SJCRH30 (cell line): ENCODE measurements around the gene SLC6A18. TPM values are rescaled to one million over a fixed set of nuclear protein-coding genes. Genes with fewer than 3 reads are reported as not detected.

Source experiments
- DNase-seq, 2 experiments: peaks; one replicate each; pipeline ENCODE4 v3.0.0-alpha.2; 2015 to 2020
- H3K27ac ChIP-seq: fragments of 250-450 bp; sonication (Bioruptor Pico); 2 replicates; pipeline ENCODE4 v1.5.1; 2020; ENCODE audit warnings: mild to moderate bottlenecking, moderate library complexity
- H3K27me3 ChIP-seq: fragments of 250-450 bp; sonication (Bioruptor Pico); 2 replicates; pipeline ENCODE4 v1.5.1; 2020; ENCODE audit warnings: mild to moderate bottlenecking, moderate library complexity
- H3K36me3 ChIP-seq: fragments of 250-450 bp; sonication (Bioruptor Pico); 2 replicates; pipeline ENCODE4 v1.5.1; 2020; ENCODE audit warnings: mild to moderate bottlenecking, moderate library complexity
- H3K4me1 ChIP-seq: fragments of 250-450 bp; sonication (Bioruptor Pico); 2 replicates; pipeline ENCODE4 v1.5.1; 2020; ENCODE audit warnings: mild to moderate bottlenecking, moderate library complexity
- H3K4me3 ChIP-seq: fragments of 250-450 bp; sonication (Bioruptor Pico); 2 replicates; pipeline ENCODE4 v1.5.1; 2020; ENCODE audit warnings: mild to moderate bottlenecking, moderate library complexity
- H3K9me3 ChIP-seq: fragments of 250-450 bp; sonication (Bioruptor Pico); replicated peaks from 2 replicates; pipeline ENCODE4 v1.5.1; 2020; ENCODE audit warnings: mild to moderate bottlenecking, moderate library complexity
- total RNA-seq: library from RNA; depleted of rRNA; stranded (reverse); fragments of >200 nt; shearing (Covaris generic); gene quantifications from 2 replicates; pipeline ENCODE4 v1.2.3, GENCODE V29; 2014

The SLC6A18 gene
- total RNA-seq, 1 experiment from 2014 or later = not detected

DNA sequence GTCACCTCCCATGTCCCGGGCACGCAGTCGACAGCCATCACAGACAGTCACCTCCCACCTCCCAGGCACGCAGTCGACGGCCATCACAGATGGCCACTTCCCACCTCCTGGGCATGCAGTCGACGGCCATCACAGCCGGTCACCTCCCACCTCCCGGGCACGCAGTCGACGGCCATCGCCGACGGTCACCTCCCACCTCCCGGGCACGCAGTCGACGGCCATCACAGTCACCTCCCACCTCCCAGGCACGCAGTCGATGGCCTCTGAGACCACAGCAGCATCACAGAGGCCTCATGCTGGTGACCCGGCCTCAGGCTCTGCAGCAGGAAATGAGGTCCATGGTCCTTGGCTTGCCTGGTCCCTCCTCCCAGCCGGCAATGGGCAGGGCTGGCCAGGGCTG is 29.3 kb upstream of the SLC6A18 start:
- H3K4me3 ChIP-seq = no peak overlapping the region
- no peaks in the 10 kb centered on the region for H3K27me3 ChIP-seq
- H3K36me3 ChIP-seq = no peaks in the 10 kb centered on the region
- no peak for DNase-seq
- H3K27ac ChIP-seq = no peak overlapping the region
- no peaks in the 10 kb centered on the region for H3K9me3 ChIP-seq
- H3K4me1 ChIP-seq = no peaks in the 10 kb centered on the region

DNA sequence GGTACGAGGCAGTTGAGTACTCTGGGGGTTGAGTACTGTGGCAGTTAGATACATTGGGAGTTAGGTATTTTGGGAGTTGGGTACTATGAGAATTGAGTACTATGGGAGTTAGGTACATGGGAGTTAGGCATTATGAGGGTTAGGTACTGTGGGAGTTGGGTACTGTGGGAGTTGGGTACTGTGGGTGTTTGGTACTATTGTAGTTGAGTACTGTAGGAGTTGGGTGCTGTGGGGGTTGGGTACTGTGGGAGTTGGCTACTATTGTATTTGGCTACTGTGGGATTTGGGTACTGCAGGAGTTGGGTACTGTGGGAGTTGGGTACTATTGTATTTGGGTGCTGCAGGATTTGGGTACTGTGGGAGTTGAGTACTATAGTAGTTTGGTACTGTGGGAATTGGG is 28.6 kb upstream of the SLC6A18 start:
- no peaks in the 10 kb centered on the region for H3K36me3 ChIP-seq
- H3K27ac ChIP-seq = no peak overlapping the region
- H3K4me1 ChIP-seq = no peaks in the 10 kb centered on the region
- no peak for DNase-seq
- no peaks in the 10 kb centered on the region for H3K9me3 ChIP-seq
- no peak overlapping the region for H3K4me3 ChIP-seq
- H3K27me3 ChIP-seq = no peaks in the 10 kb centered on the region

DNA sequence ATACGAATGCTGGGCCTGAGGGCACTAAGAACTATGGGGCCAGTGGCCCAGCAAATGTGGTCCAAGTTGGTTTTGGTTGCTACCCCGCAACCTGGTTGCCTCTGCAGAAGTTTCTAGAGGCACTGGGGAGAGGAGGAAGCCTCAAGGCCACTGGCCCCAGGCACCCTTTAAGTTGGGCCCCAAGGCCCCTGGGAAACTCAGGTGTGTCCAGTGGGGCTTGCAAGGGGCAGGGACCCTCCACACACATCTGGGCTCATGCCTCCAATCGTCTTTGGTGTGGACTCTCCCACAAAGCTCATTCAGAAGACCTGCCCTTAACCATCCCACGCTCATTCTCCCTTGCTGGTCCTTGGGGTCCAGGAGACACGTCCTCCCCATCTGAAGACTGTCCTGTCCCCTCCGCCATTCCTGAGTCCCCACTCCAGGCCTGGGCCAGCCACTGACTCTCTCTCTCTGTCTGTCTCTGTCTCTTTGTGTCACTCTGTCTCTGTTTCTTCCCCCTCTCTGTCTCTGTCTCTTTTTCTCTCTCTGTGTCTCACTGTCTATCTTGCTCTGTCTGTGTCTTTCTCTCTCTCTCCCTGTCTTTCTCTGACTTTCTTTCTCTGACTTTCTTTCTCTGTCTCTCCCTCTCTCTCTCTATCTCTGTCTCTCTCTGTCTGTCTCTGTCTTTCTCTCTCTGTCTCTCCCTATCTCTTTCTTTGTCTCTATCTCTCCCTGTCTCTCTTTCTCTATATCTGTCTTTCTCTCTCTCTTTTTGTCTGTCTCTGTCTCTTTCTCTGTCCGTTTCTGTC is 27.1 kb upstream of the SLC6A18 start:
- Histone ChIP-seq H3K4me1 (no peaks in the 10 kb centered on the region), H3K36me3 (no peaks in the 10 kb centered on the region), H3K9me3 (no peaks in the 10 kb centered on the region), H3K27me3 (no peaks in the 10 kb centered on the region), H3K4me3 (no peak overlapping the region), H3K27ac (no peak overlapping the region)
- no peak for DNase-seq

DNA sequence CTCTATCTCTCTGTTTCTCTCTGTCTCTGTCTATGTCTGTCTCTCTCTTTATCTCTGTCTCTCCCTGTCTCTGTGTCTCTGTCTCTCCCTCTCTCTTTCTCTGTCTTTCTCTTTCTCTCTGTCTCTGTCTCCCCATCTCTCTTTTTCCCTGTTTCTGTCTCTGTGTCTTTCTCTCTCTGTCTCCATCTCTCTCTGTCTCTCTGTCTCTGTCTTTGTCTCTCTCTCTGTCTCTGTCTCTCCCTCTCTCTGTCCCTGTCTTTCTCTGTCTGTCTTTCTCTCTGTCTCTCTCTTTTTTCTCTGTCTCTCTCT is 25.9 kb upstream of the SLC6A18 start:
- H3K9me3 ChIP-seq = no peaks in the 10 kb centered on the region
- H3K4me3 ChIP-seq = no peak overlapping the region
- DNase-seq = no peak
- no peak overlapping the region for H3K27ac ChIP-seq
- 0 out of 2 replicates have a peak, but pooled peaks cover 1% of the 10 kb centered on the region for H3K4me1 ChIP-seq
- no peaks in the 10 kb centered on the region for H3K27me3 ChIP-seq
- no peaks in the 10 kb centered on the region for H3K36me3 ChIP-seq

DNA sequence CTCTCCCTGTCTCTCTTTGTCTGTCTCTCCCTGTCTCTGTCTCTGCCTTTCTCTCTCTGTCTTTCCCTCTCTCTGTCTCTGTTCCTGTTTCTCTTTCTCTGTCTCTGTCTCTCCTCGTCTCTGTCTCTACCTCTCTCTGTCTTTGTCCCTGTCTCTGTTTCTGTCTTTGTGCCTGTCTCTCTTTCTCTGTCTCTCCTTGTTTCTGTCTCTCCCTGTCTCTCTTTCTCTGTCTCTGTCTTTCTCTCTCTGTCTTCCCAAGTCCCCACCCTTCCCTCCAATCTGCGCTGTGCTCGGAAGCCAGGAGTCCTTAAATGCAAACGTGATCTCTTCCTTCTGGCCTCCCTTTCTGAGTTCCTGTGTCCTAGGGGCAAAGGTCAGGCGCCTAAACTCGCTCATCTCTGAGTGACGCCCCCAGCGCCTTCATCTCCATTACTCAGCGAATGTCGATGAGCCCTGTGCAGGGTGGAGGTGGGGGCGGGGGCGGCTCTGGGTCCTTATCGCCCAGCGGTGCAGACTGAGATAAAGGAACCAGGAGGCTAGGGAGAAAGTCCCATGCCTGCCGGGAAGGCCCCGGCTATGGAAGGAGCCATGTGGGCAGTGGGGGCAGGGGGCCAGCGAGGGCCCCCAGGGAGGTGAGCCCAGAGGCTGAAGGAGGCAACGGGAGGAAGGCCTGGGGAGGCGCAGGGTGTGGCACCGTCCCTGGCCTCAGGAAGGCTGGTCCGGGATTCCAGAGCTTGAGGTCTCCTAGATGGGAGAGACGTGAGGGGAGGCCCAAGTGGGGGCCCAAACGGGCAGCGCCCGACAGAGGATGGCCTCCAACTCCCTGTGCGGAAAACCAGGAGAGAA is 25.3 kb upstream of the SLC6A18 start:
- Histone ChIP-seq H3K27ac (no peak overlapping the region), H3K4me1 (peaks cover 4% of the 10 kb centered on the region; the same call in 1 of the 2 replicates), H3K4me3 (no peak overlapping the region), H3K27me3 (no peaks in the 10 kb centered on the region), H3K36me3 (no peaks in the 10 kb centered on the region), H3K9me3 (no peaks in the 10 kb centered on the region)
- no peak for DNase-seq

DNA sequence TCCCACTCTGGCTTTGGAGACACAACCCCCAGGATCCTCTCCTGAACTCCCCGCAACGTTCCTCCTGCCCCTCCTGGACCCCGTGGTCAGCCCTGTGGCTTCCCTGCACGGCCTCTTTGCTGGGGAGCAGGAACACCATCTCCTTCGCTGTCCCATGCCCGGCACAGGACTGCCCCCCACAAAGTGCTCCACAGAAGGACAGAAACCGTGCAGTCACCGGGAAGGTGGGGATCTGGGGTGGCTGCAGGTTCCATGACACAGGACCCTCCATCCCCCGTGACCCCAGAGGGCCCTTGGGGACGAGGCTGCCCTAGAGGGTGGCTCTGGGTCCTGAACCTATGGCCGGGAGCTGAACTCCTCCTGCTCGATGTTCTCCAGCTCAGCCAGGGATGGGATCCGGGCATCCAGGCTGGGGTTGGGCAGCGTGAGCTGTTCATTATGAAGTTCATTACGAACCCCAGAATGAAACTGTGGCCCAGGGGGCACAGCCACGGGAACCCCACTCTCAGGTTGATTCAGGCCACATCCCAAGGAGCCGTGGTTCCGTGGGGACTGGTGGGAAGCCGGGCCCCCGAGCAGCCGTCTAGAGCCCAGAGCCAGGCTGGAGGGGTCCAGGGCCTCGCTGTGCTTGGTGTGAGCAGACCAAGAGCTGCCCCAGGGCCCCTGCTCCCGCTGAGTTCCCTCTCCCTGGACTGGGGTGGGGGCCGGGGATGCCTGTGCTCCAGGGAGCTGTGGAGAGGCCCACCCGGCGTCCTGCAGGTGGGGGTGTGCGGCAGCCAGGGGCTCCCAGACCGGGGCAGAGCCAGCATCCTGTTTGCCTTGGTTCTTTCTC is 24.5 kb upstream of the SLC6A18 start:
- no peaks in the 10 kb centered on the region for H3K9me3 ChIP-seq
- H3K27ac ChIP-seq = no peak overlapping the region
- no peaks in the 10 kb centered on the region for H3K36me3 ChIP-seq
- no peak for DNase-seq
- peaks cover 8% of the 10 kb centered on the region; the same call in 1 of the 2 replicates for H3K4me1 ChIP-seq
- H3K27me3 ChIP-seq = no peaks in the 10 kb centered on the region
- H3K4me3 ChIP-seq = no peak overlapping the region

DNA sequence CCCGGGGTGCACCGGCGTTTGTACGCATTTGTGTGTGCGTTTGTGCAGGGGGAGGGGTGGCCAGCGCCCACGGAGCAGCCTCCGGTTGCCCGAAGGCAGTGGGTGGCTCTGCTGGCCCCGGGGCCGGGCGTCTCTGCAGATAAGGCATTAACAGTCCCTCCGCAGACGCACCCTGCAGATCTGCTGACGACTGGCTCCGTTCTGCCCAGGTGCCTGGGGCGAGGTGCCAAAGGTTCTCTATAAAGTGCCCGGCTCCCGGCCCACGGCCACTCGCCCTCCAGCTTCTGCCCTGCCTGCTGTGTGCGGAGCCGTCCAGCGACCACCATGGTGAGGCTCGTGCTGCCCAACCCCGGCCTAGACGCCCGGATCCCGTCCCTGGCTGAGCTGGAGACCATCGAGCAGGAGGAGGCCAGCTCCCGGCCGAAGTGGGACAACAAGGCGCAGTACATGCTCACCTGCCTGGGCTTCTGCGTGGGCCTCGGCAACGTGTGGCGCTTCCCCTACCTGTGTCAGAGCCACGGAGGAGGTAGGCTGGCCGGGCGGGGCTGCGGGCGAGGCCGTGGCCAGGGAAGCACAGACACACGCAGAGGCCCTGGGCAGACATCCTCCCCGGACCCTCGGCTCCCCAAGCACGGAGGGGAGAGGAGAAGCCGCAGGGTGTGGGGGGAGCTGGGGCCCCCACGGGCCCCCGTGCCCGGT is 23.7 kb upstream of the SLC6A18 start, which contains the start of gene SLC6A19:
SLC6A19 (plus strand) TSS at position 269 of the 699 bp plus-strand sequence; CDS start at position 325, 56 bp downstream.
- H3K27me3 ChIP-seq = no peaks in the 10 kb centered on the region
- no peaks in the 10 kb centered on the region for H3K36me3 ChIP-seq
- no peaks in the 10 kb centered on the region for H3K9me3 ChIP-seq
- no peak within 1 kb of the TSS for H3K27ac ChIP-seq
- no peak within 1 kb of the TSS for H3K4me3 ChIP-seq
- H3K4me1 ChIP-seq = peaks cover 9% of the 10 kb centered on the region; the same call in 1 of the 2 replicates
- no peak for DNase-seq

DNA sequence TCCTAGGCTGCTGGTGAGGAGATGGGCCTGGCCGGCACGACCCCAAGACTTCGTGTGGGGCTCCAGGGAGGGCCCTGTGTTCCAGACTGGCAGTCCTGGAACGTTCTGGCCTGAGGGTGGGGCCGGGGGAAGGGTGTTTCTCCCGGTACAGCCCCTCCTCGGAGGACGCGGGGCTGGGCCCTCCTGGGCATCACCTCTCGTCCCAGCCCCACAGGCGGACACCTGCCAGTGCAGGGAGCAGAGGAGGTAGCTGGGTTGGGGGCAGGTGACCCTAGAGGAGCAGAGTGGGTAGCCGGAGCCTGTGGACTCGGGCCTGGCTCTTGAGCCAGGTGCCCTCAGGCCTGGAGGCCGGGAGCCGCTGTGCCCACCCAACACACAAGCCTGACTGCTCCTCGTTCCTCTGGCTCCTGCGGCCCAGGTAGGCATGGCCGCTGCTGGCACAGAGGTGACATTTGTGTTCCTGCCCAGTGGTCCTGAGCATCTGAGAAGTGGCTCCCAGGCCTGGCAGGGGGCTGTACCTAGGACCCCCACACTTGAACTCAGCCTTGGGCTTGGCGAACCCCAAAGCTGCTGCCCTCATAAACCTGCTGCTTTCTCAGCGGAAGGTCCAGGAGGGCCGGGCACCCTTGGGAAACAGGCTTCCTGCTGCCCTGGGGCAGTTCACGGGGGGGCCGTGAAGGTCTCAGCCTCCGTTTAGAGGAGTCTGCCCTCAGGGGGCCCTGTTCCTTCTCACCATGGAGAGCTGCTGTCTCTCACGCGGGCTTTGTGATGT is 23.0 kb upstream of the SLC6A18 start:
- no peaks in the 10 kb centered on the region; the same call in 1 of the 2 replicates for H3K27me3 ChIP-seq
- no peak for DNase-seq
- no peak overlapping the region for H3K27ac ChIP-seq
- no peaks in the 10 kb centered on the region for H3K36me3 ChIP-seq
- no peak overlapping the region for H3K4me3 ChIP-seq
- no peaks in the 10 kb centered on the region for H3K9me3 ChIP-seq
- peaks cover 16% of the 10 kb centered on the region; the same call in 1 of the 2 replicates for H3K4me1 ChIP-seq

DNA sequence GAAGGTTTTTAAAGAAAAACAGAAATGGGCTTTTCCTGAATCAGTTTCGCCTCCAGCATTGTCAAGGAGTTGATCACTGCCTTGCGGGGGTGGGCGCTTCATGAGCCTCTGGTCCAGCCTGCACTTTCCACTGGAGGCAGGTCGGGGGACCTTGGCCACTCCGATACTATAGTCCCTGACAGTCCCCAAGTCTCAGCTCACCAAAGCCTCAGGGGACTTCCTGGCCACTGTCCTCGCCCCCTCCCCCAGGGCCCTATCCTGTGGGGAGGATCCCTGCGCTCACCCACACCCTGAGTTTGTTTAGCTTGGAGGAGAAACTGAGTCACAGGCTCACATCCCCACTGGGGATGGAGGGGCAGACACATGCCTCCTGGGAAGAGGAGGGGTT is 22.4 kb upstream of the SLC6A18 start:
- no peaks in the 10 kb centered on the region for H3K9me3 ChIP-seq
- H3K36me3 ChIP-seq = no peaks in the 10 kb centered on the region
- DNase-seq = no peak
- H3K27me3 ChIP-seq = no peaks in the 10 kb centered on the region; the same call in 1 of the 2 replicates
- H3K27ac ChIP-seq = no peak overlapping the region
- peaks cover 22% of the 10 kb centered on the region for H3K4me1 ChIP-seq
- H3K4me3 ChIP-seq = no peak overlapping the region

DNA sequence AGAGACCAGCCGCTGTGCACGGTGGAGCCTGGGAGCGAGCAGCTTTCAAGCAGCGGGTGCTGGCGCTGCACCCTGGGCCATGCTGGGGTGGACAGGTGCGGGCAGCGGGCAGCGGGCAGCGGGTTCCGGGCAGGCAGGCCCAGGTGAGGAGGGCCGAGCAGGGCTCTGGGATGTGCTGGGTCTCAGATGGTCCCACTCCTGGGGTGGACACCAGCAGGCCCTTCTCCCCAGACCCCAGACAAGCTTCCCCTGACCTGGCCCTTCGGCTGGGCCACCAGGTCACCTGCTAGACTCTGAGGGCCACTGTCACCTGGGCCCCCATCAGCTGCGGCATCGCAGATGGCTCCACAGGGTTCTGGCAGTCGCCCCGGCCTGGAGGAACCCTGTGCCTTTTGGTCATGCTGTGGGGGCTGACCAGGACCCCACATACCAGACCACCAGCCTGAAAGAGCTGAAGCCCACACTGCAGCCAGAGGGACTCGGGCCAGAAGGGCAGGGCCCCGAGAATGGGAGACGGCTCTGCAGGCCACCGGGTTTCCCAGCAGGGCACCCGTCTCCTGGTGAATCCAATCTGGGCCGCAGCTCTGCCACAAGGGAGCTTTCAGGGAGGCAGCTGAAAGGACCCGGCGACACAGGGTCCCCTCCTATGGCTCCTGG is 21.7 kb upstream of the SLC6A18 start:
- no peak overlapping the region for H3K4me3 ChIP-seq
- no peak overlapping the region for H3K27ac ChIP-seq
- DNase-seq = no peak
- H3K4me1 ChIP-seq = peaks cover 27% of the 10 kb centered on the region
- H3K36me3 ChIP-seq = no peaks in the 10 kb centered on the region
- H3K27me3 ChIP-seq = no peaks in the 10 kb centered on the region; the same call in 1 of the 2 replicates
- H3K9me3 ChIP-seq = no peaks in the 10 kb centered on the region

DNA sequence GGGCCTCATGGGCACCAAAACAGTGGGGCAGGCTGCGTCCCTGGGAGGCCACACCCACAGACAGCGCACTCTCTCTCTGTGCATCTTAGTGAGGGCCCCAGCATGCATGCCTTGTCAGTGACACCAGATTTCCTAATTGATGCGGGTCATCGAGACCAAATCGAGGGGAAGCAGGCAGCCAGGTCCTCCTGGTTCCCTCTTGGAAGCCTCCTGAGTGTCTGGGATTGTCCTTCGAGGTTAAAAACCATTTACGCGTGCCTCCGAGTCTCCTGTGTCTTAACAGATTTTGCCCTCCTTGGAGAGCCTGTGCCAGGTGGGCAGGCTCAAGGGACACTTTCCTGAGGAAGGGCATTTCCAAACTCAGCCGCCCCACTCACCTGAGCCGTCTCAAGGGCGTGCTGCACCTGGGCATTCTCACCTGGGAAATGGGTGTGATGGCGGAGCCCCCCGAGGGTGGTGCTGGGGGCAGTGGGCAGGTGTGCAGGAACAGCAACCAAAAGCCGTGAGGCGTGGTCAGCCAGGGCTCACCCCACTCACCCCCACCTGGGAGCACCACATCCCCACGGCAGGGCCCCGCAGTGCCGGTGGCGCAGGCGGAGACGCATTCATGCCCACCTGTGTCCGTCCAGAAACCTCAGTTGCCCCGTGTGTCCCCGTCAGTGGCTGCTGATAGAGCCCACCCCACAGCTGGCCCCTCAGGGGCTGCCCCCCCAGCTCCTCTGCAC is 21.1 kb upstream of the SLC6A18 start:
- no peaks in the 10 kb centered on the region for H3K36me3 ChIP-seq
- no peak for DNase-seq
- peaks cover 27% of the 10 kb centered on the region for H3K4me1 ChIP-seq
- no peak overlapping the region for H3K4me3 ChIP-seq
- H3K27me3 ChIP-seq = no peaks in the 10 kb centered on the region; the same call in 1 of the 2 replicates
- H3K9me3 ChIP-seq = no peaks in the 10 kb centered on the region
- no peak overlapping the region for H3K27ac ChIP-seq

DNA sequence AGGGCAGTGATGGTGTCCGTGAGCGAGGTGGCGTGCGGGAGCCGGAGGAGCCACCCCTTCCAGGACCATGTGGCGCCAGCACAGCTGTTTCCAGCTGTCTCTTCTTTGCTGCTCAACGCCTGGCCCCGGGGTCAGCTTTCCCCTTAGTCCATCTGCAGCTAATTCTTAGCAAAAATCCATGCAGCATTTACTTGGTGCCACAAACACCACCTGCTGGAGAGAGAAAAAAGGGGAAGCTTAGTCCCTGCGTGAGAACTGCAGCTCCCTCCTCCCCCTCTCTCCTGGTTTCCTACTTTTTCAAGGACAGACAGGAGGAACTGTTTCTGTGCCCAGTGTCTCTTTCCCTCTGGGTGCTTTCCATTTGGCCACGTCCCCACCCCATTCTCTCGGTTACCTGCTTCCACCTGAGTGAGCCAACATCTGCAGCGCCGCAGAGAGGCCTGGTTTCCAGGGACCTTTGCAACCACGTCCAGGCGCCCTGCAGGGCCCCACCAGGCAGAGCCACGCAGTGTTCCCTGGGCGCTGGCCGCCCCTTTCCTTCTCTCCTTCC is 20.4 kb upstream of the SLC6A18 start:
- no peak overlapping the region for H3K27ac ChIP-seq
- DNase-seq = peak; percentile 66 to 75
- no peak overlapping the region for H3K4me3 ChIP-seq
- H3K36me3 ChIP-seq = no peaks in the 10 kb centered on the region
- no peaks in the 10 kb centered on the region for H3K9me3 ChIP-seq
- H3K4me1 ChIP-seq = peaks cover 27% of the 10 kb centered on the region
- no peaks in the 10 kb centered on the region; the same call in 1 of the 2 replicates for H3K27me3 ChIP-seq
